Right cardiac atrium (tissue), 5 donors: ENCODE measurements around the gene CLDND2. TPM values are rescaled to one million over a fixed set of nuclear protein-coding genes. Genes with fewer than 3 reads are reported as not detected.
A peak's percentile ranks its signal among the peaks of the same experiment; 100 is the strongest.

Experiments
- ATAC-seq, 2 donors: fragments of 200-7000 bp; cut with Tn5 transposase; one replicate each; pipeline versions ENCODE4 v1.8.0 to v1.9.1; 2020; ENCODE audit warnings: moderate library complexity in 2 of 2, mild to moderate bottlenecking in 1 of 2
- DNase-seq, 3 donors: peaks; one replicate each; pipeline ENCODE4 v3.0.0-alpha.2; 2020
- H3K27ac ChIP-seq: one replicate; pipeline ENCODE4 v1.5.1; 2013; ENCODE audit warnings: mild to moderate bottlenecking, low read length, control low read depth, moderate library complexity
- H3K27me3 ChIP-seq: one replicate; pipeline ENCODE4 v1.6.1; 2013; ENCODE audit not compliant: control insufficient read depth, insufficient read depth
- H3K4me1 ChIP-seq: one replicate; pipeline ENCODE4 v1.6.1; 2013; ENCODE audit warnings: low read length; ENCODE audit not compliant: control insufficient read depth, insufficient read depth
- H3K4me3 ChIP-seq: one replicate; pipeline ENCODE4 v1.5.1; 2013; ENCODE audit warnings: low read length, control low read depth
- H3K9me3 ChIP-seq: one replicate; pipeline ENCODE4 v1.6.1; 2013; ENCODE audit warnings: low read length; ENCODE audit not compliant: control insufficient read depth
- WGBS: extraction: QIAGEN DNeasy Blood & Tissue Kit; methylation state at CpG from one replicate; pipeline ENCODE4 v1.1.7; 2013; 5-methylcytosine and 5-hydroxymethylcytosine counted together
- intact Hi-C, 4 donors: fragments of 100-400 bp; cut with DNase I; formaldehyde crosslinking; loops; one replicate each; pipeline versions ENCODE4 v1.11.0 to v1.14.0; 2022 to 2023
- polyA plus RNA-seq: library from polyadenylated mRNA; stranded (reverse); fragments of 200-250 nt; gene quantifications from one replicate; pipeline ENCODE4 v1.2.3, GENCODE V29; 2013
- total RNA-seq, 4 donors: library from RNA; stranded (reverse); fragmentation: NEBNext Ultra II Directional; extraction: Animal tissue kit (Norgen Biotek cat#: 25700); gene quantifications; one replicate each; pipeline ENCODE4 v1.2.1, GENCODE V29; 2021
- donor health status: healthy with polysubstance abuse.
- donor health status: DM: no; HTN: yes; CAD: no.
- donor health status: DM: no; HTN: no; CAD: no.
- donor health status: DM: no; HTN: yes; CAD: no; lungs with severe emphysema.
- donor health status: DM: yes; HTN: yes; CAD: no.

Gene CLDND2
- total and polyA plus RNA-seq, 5 donors, result 0.45 to 2.5 (median 2.2) TPM

- peak; percentile 64 to 80 (median 78) for DNase-seq
- Histone ChIP-seq H3K4me1 (no peaks in the 10 kb centered on the region), H3K27ac (no peak overlapping the region), H3K4me3 (peak overlapping the region; percentile 10), H3K9me3 (no peaks in the 10 kb centered on the region), H3K27me3 (no peaks in the 10 kb centered on the region)
- intact Hi-C loops, result no loop called here
- peak; percentile 52 to 84 for ATAC-seq
- WGBS, result 3% methylated on average over 75 of the region's 75 CpGs
Measured at GRCh38 chr19:51327066-51328001, 41.5 kb downstream of the CLDND2 start.

GRCh38 chr19:51326216-51327065 is 42.4 kb downstream of the CLDND2 start:
- Histone ChIP-seq H3K4me1 (no peaks in the 10 kb centered on the region), H3K27me3 (no peaks in the 10 kb centered on the region), H3K27ac (no peak overlapping the region), H3K9me3 (no peaks in the 10 kb centered on the region), H3K4me3 (no peak overlapping the region)
- ATAC-seq, result no peak
- peak in 1 of 3 donors; percentile 40 for DNase-seq
- intact Hi-C loops, result no loop called here
- 16% methylated on average over 36 of the region's 36 CpGs for WGBS

- intact Hi-C loops, result no loop called here
- no peak overlapping the region for H3K4me3 ChIP-seq
- H3K27ac ChIP-seq, result no peak overlapping the region
- DNase-seq (no peak), ATAC-seq (no peak)
- H3K27me3 ChIP-seq, result no peaks in the 10 kb centered on the region
- 72% methylated on average over 26 of the region's 26 CpGs for WGBS
- H3K4me1 ChIP-seq, result no peaks in the 10 kb centered on the region
- no peaks in the 10 kb centered on the region for H3K9me3 ChIP-seq
Measured at GRCh38 chr19:51325161-51325976, 43.4 kb downstream of the CLDND2 start.

- no peak overlapping the region for H3K4me3 ChIP-seq
- no peak overlapping the region for H3K27ac ChIP-seq
- no peaks in the 10 kb centered on the region for H3K4me1 ChIP-seq
- H3K27me3 ChIP-seq, result no peaks in the 10 kb centered on the region
- 59% methylated on average over 6 of the region's 6 CpGs for WGBS
- H3K9me3 ChIP-seq, result no peaks in the 10 kb centered on the region
- peak in 1 of 2 donors; percentile 18 for ATAC-seq
- intact Hi-C loops, result no loop called here
- no peak for DNase-seq
Measured at GRCh38 chr19:51324167-51324481, 44.7 kb downstream of the CLDND2 start.

- ATAC-seq, result no peak
- Histone ChIP-seq H3K27ac (no peak overlapping the region), H3K4me1 (no peaks in the 10 kb centered on the region), H3K9me3 (no peaks in the 10 kb centered on the region), H3K27me3 (no peaks in the 10 kb centered on the region), H3K4me3 (no peak overlapping the region)
- DNase-seq, result no peak
- WGBS, result 76% methylated on average over 29 of the region's 29 CpGs
- intact Hi-C loops, result no loop called here
Measured at GRCh38 chr19:51323481-51324166, 45.2 kb downstream of the CLDND2 start.

GRCh38 chr19:51321799-51322198 is 47.0 kb downstream of the CLDND2 start:
- intact Hi-C loops, result no loop called here
- ATAC-seq, result no peak
- DNase-seq, result no peak
- Histone ChIP-seq H3K27me3 (no peaks in the 10 kb centered on the region), H3K27ac (no peak overlapping the region), H3K9me3 (no peaks in the 10 kb centered on the region), H3K4me1 (no peaks in the 10 kb centered on the region), H3K4me3 (no peak overlapping the region)
- 75% methylated on average over 14 of the region's 14 CpGs for WGBS

- WGBS, result 17% methylated on average over 14 of the region's 14 CpGs
Measured at GRCh38 chr19:51320280-51320657, 48.5 kb downstream of the CLDND2 start.

GRCh38 chr19:51319649-51320279 is 49.0 kb downstream of the CLDND2 start:
- Histone ChIP-seq H3K27ac (no peak overlapping the region), H3K4me1 (no peaks in the 10 kb centered on the region), H3K4me3 (no peak overlapping the region), H3K9me3 (no peaks in the 10 kb centered on the region), H3K27me3 (no peaks in the 10 kb centered on the region)
- ATAC-seq (no peak), DNase-seq (no peak)
- WGBS, result 78% methylated on average over 14 of the region's 14 CpGs
- intact Hi-C loops, result no loop called here

More at GRCh38 chr19:51320280-51320657, 48.5 kb downstream of the CLDND2 start:
- ATAC-seq (no peak), DNase-seq (no peak)
- Histone ChIP-seq H3K9me3 (no peaks in the 10 kb centered on the region), H3K27ac (no peak overlapping the region), H3K4me1 (no peaks in the 10 kb centered on the region), H3K27me3 (no peaks in the 10 kb centered on the region), H3K4me3 (no peak overlapping the region)
- intact Hi-C loops, result no loop called here

GRCh38 chr19:51318687-51319648 is 49.8 kb downstream of the CLDND2 start:
- intact Hi-C loops, result no loop called here
- ATAC-seq (no peak), DNase-seq (no peak)
- no peaks in the 10 kb centered on the region for H3K4me1 ChIP-seq
- H3K9me3 ChIP-seq, result no peaks in the 10 kb centered on the region
- H3K4me3 ChIP-seq, result no peak overlapping the region
- no peak overlapping the region for H3K27ac ChIP-seq
- H3K27me3 ChIP-seq, result no peaks in the 10 kb centered on the region
- WGBS, result 69% methylated on average over 23 of the region's 23 CpGs
